HEK293T (cell line): ENCODE measurements around the gene CDK5R2.
"Not testable (repeated sequence)": the region's sequence is repeated elsewhere in the genome, so short reads cannot be mapped to it uniquely, and the experiment has no call there.

Source experiments
- CTCF ChIA-PET: fragments of 350-600 bp; formaldehyde crosslinking; extraction: SDS; loops from one replicate; lab custom pipeline; 2021; ENCODE audit warnings: antibody characterized with exemption, inconsistent platforms; lab: Yijun Ruan, JAX
- POLR2A ChIA-PET: fragments of 350-600 bp; formaldehyde crosslinking; extraction: SDS; loops from one replicate; lab custom pipeline; 2020; ENCODE audit warnings: antibody characterized with exemption, inconsistent platforms; lab: Yijun Ruan, JAX
- DNase-seq: peaks from one replicate; pipeline ENCODE4 v3.0.0; 2012; ENCODE audit warnings: mixed read lengths; ENCODE audit errors: extremely low spot score
- ARNT ChIP-seq: fragments of 450-650 bp; IDR thresholded peaks from 2 replicates; pipeline ENCODE4 v1.6.1; 2017; ENCODE audit warnings: mild to moderate bottlenecking
- BHLHE40 ChIP-seq: fragments of 450-650 bp; IDR thresholded peaks from 2 replicates; pipeline ENCODE4 v1.6.1; 2016; ENCODE audit warnings: mild to moderate bottlenecking, moderate library complexity, borderline replicate concordance
- CTBP1 ChIP-seq: fragments of 450-650 bp; IDR thresholded peaks from 2 replicates; pipeline ENCODE4 v1.6.1; 2016; ENCODE audit warnings: borderline replicate concordance
- ELF4 ChIP-seq: fragments of 450-650 bp; IDR thresholded peaks from 2 replicates; pipeline ENCODE4 v1.6.1; 2017; ENCODE audit warnings: antibody characterized with exemption
- FOXA1 ChIP-seq: fragments of 450-650 bp; IDR thresholded peaks from 2 replicates; pipeline ENCODE4 v1.6.1; 2016; ENCODE audit warnings: mild to moderate bottlenecking
- FOXK2 ChIP-seq: fragments of 450-650 bp; IDR thresholded peaks from 2 replicates; pipeline ENCODE4 v1.6.1; 2016; ENCODE audit warnings: mild to moderate bottlenecking
- FOXM1 ChIP-seq: fragments of 450-650 bp; IDR thresholded peaks from 2 replicates; pipeline ENCODE4 v1.6.1; 2017; ENCODE audit warnings: mild to moderate bottlenecking, borderline replicate concordance
- HDGF ChIP-seq: fragments of 450-650 bp; IDR thresholded peaks from 2 replicates; pipeline ENCODE4 v1.6.1; 2017; ENCODE audit warnings: antibody characterized with exemption, borderline replicate concordance
- L3MBTL2 ChIP-seq: fragments of 450-650 bp; conservative IDR thresholded peaks from 2 replicates; pipeline ENCODE4 v1.6.1; 2016; ENCODE audit warnings: mild to moderate bottlenecking
- LEF1 ChIP-seq: fragments of 450-650 bp; IDR thresholded peaks from 2 replicates; pipeline ENCODE4 v1.6.1; 2017; ENCODE audit warnings: mild to moderate bottlenecking, borderline replicate concordance
- NFRKB ChIP-seq: fragments of 450-650 bp; IDR thresholded peaks from 2 replicates; pipeline ENCODE4 v1.6.1; 2016; ENCODE audit warnings: mild to moderate bottlenecking, moderate library complexity
- PKNOX1 ChIP-seq: fragments of 450-650 bp; IDR thresholded peaks from 2 replicates; pipeline ENCODE4 v1.6.1; 2016
- SP1 ChIP-seq: fragments of 450-650 bp; IDR thresholded peaks from 2 replicates; pipeline ENCODE4 v1.6.1; 2017
- SUZ12 ChIP-seq: fragments of 450-650 bp; IDR thresholded peaks from 2 replicates; pipeline ENCODE4 v1.6.1; 2016; ENCODE audit warnings: mild to moderate bottlenecking
- TARDBP ChIP-seq: fragments of 450-650 bp; IDR thresholded peaks from 2 replicates; pipeline ENCODE4 v1.6.1; 2016
- ZNF384 ChIP-seq: fragments of 450-650 bp; IDR thresholded peaks from 2 replicates; pipeline ENCODE4 v1.6.1; 2016

CDK5R2 gene

GRCh38 chr2:218927876-218928275, 31.6 kb upstream of the CDK5R2 start:
- POLR2A ChIA-PET = interaction anchor here (1.0 kb wide), 1 partner anchor 19 kb away, joined by 3 read pairs; no protein-coding TSS in a partner anchor
- no peak for TF ChIP-seq FOXK2
- TF ChIP-seq ELF4 = no peak
- no peak for TF ChIP-seq ARNT
- TF ChIP-seq L3MBTL2 = no peak
- TF ChIP-seq FOXA1 = no peak
- no peak for TF ChIP-seq HDGF
- TF ChIP-seq ZNF384 = no peak
- DNase-seq = no peak
- CTCF ChIA-PET = interaction anchor here (0.7 kb wide), 1 partner anchor 30 kb away, joined by 6 read pairs; no protein-coding TSS in a partner anchor

- CTCF ChIA-PET, POLR2A ChIA-PET, DNase-seq: not testable (repeated sequence)
Observed at GRCh38 chr2:218930488-218930887, 29.0 kb upstream of the CDK5R2 start.

GRCh38 chr2:218931751-218932150, 27.7 kb upstream of the CDK5R2 start:
- POLR2A ChIA-PET = not testable (repeated sequence)

GRCh38 chr2:218944759-218945404, 14.6 kb upstream of the CDK5R2 start:
- DNase-seq = no peak
- TF ChIP-seq SP1 (no peak), LEF1 (no peak)
- ChIA-PET POLR2A (interaction anchor here (0.8 kb wide), 1 partner anchor 14 kb away, joined by 3 read pairs; the partner anchor contains the start of gene CDK5R2), CTCF (no interaction called here)

More at GRCh38 chr2:218931751-218932150, 27.7 kb upstream of the CDK5R2 start:
- CTCF ChIA-PET, DNase-seq: not testable (repeated sequence)

GRCh38 chr2:218946621-218947020, 12.8 kb upstream of the CDK5R2 start:
- POLR2A ChIA-PET = no interaction called here
- CTCF ChIA-PET = no interaction called here
- TF ChIP-seq CTBP1 = no peak
- TF ChIP-seq L3MBTL2 = no peak
- no peak for DNase-seq

- TF ChIP-seq LEF1 (no peak), HDGF (no peak), FOXM1 (no peak), ZNF384 (no peak), CTBP1 (no peak), SUZ12 (no peak), ARNT (no peak), PKNOX1 (no peak), L3MBTL2 (no peak), TARDBP (no peak), ELF4 (no peak), NFRKB (no peak), FOXA1 (no peak), FOXK2 (no peak), BHLHE40 (no peak), SP1 (no peak)
- ChIA-PET POLR2A (no interaction called here), CTCF (interaction anchor here (0.6 to 1.8 kb wide), 2 partner anchors 54 to 590 kb away, joined by 3 to 6 read pairs; no protein-coding TSS in a partner anchor)
- no peak for DNase-seq
Observed at GRCh38 chr2:218952160-218952559, 7.3 kb upstream of the CDK5R2 start.

GRCh38 chr2:218953366-218953954, 6.0 kb upstream of the CDK5R2 start:
- no peak for DNase-seq
- TF ChIP-seq FOXM1 (no peak), PKNOX1 (no peak), FOXK2 (no peak), FOXA1 (no peak)
- CTCF ChIA-PET = interaction anchor here (0.7 to 1.8 kb wide), 4 partner anchors 11 to 174 kb away, joined by 3 to 6 read pairs (median 4); no protein-coding TSS in a partner anchor
- POLR2A ChIA-PET = no interaction called here

- DNase-seq = no peak
- CTCF ChIA-PET = interaction anchor here (0.6 to 1.7 kb wide), 2 partner anchors 16 to 25 kb away, joined by 3 to 10 read pairs; no protein-coding TSS in a partner anchor
- POLR2A ChIA-PET = no interaction called here
- no peak for TF ChIP-seq PKNOX1
- no peak for TF ChIP-seq SUZ12
- TF ChIP-seq FOXM1 = no peak
- TF ChIP-seq CTBP1 = no peak
- TF ChIP-seq ARNT = no peak
- TF ChIP-seq SP1 = no peak
- TF ChIP-seq NFRKB = no peak
- no peak for TF ChIP-seq ZNF384
- TF ChIP-seq HDGF = no peak
- TF ChIP-seq BHLHE40 = no peak
- TF ChIP-seq TARDBP = no peak
- TF ChIP-seq ELF4 = no peak
- TF ChIP-seq FOXA1 = no peak
- TF ChIP-seq L3MBTL2 = no peak
- no peak for TF ChIP-seq FOXK2
- no peak for TF ChIP-seq LEF1
Observed at GRCh38 chr2:218954541-218955300, 4.7 kb upstream of the CDK5R2 start.
